GM19099 (cell line): Measurements from ENCODE around the gene CES5A.

Experiments
- POLR2A ChIP-seq: IDR thresholded peaks from 3 replicates; pipeline ENCODE4 v1.6.1; 2011; ENCODE audit warnings: low read depth; ENCODE audit not compliant: insufficient read length; ENCODE audit errors: extremely low read depth

Gene CES5A

GRCh38 chr16:55821210-55821609 is 54.0 kb downstream of the CES5A start:
- no peak for TF ChIP-seq POLR2A

- TF ChIP-seq POLR2A, result no peak
Measured at GRCh38 chr16:55820615-55821014, 54.6 kb downstream of the CES5A start.

- no peak for TF ChIP-seq POLR2A
Measured at GRCh38 chr16:55817236-55817912, 57.8 kb downstream of the CES5A start.

GRCh38 chr16:55815320-55815719 is 59.9 kb downstream of the CES5A start:
- TF ChIP-seq POLR2A, result no peak

- no peak for TF ChIP-seq POLR2A
Measured at GRCh38 chr16:55812951-55813350, 62.2 kb downstream of the CES5A start.

GRCh38 chr16:55811811-55812210 is 63.4 kb downstream of the CES5A start:
- no peak for TF ChIP-seq POLR2A

GRCh38 chr16:55810451-55810961 is 64.7 kb downstream of the CES5A start:
- TF ChIP-seq POLR2A, result no peak

GRCh38 chr16:55809851-55810250 is 65.3 kb downstream of the CES5A start:
- TF ChIP-seq POLR2A, result no peak

- no peak for TF ChIP-seq POLR2A
Measured at GRCh38 chr16:55809386-55809785, 65.8 kb downstream of the CES5A start.
